ENCODE results near the gene SLC35B4.
"Not testable (repeated sequence)": the region's sequence is repeated elsewhere in the genome, so short reads cannot be mapped to it uniquely, and the experiment has no call there.

Gene SLC35B4

GRCh38 chr7:134332892-134333291, 16.2 kb upstream of the SLC35B4 start:
- DNase-seq (ENCODE audit: low spot score) (no peak), FAIRE-seq (no peak)

DNA sequence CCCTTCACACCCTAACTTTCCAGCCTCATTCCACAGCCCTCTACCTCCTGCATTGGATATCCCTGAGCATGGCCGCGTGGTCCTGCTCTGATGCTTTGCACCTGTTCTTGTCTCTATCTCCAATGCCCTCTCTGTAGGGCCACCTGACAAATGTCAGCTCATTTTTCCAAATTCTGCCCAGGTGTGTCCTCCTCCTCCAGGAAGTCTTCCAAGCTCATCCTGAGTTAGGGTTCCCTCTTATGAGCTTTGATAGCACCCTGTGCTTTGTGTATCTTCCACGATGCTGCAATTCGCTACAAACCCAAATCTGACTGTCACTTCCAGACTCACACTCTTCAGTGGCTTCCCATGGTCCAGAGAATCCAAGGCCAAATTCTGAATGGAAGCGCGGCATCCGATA, 14.7 kb upstream of the SLC35B4 start:
- FAIRE-seq, result no peak
- no peak for DNase-seq (ENCODE audit: low spot score)

DNA sequence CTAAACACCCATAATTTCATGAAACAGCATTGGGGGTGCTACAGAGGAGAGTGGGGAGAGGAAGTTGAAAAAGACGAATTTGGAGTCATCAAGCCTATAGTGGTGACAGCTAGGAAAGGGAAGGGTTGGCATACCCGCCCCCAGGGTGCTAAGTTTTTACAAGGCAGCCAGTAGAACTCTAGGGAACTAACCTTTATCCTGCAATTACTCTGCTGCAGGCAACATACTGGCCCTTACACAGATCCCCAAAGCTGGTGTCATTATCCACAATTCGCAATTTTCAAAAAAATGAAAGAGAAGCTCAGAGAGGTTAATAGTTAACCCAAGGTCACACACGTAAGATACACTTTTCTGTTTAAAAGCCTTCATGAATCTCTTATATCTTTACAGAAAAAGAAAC, 14.2 kb upstream of the SLC35B4 start:
- FAIRE-seq (no peak), DNase-seq (ENCODE audit: low spot score) (no peak)

DNA sequence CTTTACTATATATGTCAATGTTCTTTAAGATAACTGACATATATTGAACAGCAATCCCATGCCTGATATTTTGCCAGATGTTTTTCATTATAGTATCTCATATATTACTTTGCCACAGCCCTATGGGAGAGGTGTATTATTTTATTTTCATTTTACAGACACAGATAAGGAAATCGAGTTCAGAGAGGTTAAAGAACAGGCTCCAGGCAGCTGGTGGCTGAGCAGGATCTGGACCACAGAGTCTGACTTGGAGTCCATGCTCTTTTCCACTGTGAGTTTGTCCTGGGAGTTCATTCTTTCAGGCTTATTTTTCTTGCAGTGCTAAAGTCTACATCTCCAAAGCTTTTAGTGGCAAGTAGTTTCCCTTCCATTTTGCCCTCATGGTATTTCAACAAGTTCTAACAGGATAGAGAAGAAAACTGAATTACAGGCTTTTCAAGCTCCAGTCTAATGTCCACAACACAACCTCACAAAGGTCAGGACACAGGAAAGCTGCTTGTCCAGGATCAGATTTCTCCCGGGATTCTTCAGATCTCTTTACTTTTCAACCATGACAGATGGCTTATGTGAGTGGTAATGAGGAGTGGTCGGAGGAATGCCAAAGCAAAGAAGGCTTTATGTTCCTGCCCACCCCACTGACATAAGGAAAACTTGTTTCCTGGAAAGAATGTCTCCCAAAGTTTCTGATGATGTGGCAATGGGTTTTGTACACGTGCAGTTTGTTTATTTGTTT, 13.1 kb upstream of the SLC35B4 start:
- no peak for DNase-seq (ENCODE audit: low spot score)
- no peak for FAIRE-seq

- DNase-seq (ENCODE audit: low spot score) (no peak), FAIRE-seq (no peak)
Measured at GRCh38 chr7:134328900-134329299, 12.2 kb upstream of the SLC35B4 start.

DNA sequence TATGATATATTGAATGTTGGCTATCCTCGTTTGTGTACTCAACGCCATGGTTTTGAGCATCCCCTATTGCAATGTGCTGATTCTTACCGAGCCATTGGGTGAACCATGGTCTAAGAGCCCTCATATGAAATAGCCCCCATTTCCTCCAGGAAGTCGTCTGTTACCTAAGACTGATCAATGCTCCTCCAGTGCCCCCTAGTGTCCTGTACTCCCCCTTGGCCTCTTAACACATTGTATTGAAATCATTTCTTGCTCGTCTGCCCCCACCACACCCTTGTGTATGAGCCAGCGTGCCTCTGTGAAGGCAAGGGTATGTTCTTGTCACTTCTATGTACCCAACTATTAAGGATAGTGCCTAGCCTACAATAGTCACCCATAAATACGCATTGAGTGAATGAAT, 11.2 kb upstream of the SLC35B4 start:
- DNase-seq (ENCODE audit: low spot score) (peak; percentile 25), FAIRE-seq (no peak)

- FAIRE-seq, result no peak
- DNase-seq (ENCODE audit: low spot score), result no peak
Measured at GRCh38 chr7:134324107-134324506, 7.4 kb upstream of the SLC35B4 start.

- no peak for DNase-seq (ENCODE audit: low spot score)
- FAIRE-seq, result no peak
Measured at GRCh38 chr7:134320201-134320600, 3.5 kb upstream of the SLC35B4 start.

DNA sequence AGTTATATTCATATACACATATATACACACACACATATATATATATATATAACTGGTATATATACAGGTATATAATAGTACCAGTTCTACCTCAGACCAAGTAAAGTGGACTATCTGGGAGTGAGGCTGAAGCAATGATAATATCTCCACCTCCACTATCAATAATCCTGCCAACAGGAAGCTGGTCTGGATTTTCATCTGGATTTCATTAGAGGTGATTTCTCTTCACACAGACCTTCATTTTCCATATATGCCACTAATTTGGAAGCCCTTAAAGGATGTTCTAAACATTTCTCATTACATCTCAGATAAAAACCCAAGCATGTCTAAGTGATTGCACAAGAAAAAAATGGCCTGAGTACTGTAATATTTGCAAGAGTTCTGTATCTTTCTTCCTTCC, 1.7 kb upstream of the SLC35B4 start:
- FAIRE-seq, result no peak

GRCh38 chr7:134317434-134317833, 704 bp upstream of the SLC35B4 start:
- no peak for FAIRE-seq
- DNase-seq (ENCODE audit: low spot score), result no peak

More for the DNA sequence above, 1.7 kb upstream of the SLC35B4 start:
- no peak for DNase-seq (ENCODE audit: low spot score)

- no peak for DNase-seq (ENCODE audit: low spot score)
- FAIRE-seq, result no peak
Measured at GRCh38 chr7:134315679-134316538, 821 bp downstream of the SLC35B4 start.

DNA sequence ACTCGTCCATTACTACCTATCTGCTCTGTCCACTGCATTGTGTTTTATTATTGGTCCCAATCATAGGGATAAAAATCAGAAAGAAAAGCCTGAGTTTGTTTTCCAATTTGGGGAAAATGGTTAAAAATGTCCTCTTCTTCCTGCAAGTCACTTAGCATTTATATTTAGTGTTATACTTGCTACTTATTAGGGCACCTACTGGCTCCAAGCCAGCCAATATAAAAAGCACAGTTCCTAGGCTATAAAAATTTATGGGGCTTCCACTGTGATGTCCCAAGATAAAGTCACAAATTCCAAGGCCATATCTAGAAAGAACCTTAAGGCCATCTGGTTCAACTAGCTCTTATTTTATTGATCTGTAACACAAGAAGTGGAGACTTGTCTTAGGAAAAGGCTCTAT, 3.2 kb downstream of the SLC35B4 start:
- DNase-seq (ENCODE audit: low spot score), result no peak
- no peak for FAIRE-seq

DNA sequence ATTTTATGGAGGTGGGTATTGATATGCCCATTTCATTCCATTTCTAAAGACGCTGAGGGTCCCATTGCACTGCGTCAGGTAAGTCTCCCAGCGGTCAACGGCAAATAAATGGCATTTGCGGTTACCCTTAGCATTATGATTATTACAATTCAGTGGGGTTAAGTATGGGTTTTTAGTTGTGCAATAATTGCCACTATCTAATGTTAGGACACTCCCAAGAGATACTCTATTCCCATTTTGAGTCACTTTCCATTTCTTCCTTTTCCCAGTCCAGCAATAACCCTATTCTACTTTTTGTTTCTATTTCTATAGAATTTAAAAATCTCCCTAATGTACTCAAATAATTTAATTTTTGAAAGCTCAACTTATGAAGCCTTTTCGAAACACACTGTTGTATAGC, 4.0 kb downstream of the SLC35B4 start:
- FAIRE-seq, result no peak

GRCh38 chr7:134311807-134312206, 4.9 kb downstream of the SLC35B4 start:
- no peak for DNase-seq (ENCODE audit: low spot score)
- no peak for FAIRE-seq

More for the DNA sequence above, 4.0 kb downstream of the SLC35B4 start:
- DNase-seq (ENCODE audit: low spot score), result no peak

- DNase-seq (ENCODE audit: low spot score), result no peak
- FAIRE-seq, result no peak
Measured at GRCh38 chr7:134308548-134308947, 8.2 kb downstream of the SLC35B4 start.

GRCh38 chr7:134307320-134307719, 9.4 kb downstream of the SLC35B4 start:
- no peak for FAIRE-seq
- no peak for DNase-seq (ENCODE audit: low spot score)

- FAIRE-seq (no peak), DNase-seq (ENCODE audit: low spot score) (no peak)
Measured at GRCh38 chr7:134302120-134302519, 14.6 kb downstream of the SLC35B4 start.

GRCh38 chr7:134301592-134301991, 15.1 kb downstream of the SLC35B4 start:
- FAIRE-seq (no peak), DNase-seq (ENCODE audit: low spot score) (no peak)

DNA sequence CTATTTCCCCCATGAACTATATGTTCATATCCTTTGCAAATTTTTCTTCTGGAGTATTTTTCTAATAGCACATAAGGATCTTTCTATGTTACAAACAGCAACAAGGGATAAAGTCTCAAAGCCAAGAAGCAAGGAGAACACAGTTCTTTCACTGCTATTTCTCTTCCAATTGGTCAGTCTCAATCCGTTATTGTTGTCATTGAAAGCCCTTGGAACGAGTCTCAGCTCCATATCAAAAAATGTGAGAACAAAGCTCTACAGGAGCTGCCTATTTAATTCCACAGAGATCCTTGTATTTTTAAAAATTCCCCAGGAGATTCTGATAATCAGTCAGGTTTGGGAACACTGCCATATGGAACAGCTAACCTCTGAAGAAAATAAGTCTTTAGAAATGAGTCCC, 15.7 kb downstream of the SLC35B4 start:
- FAIRE-seq, result no peak
- no peak for DNase-seq (ENCODE audit: low spot score)

GRCh38 chr7:134298902-134299683, 17.6 kb downstream of the SLC35B4 start:
- FAIRE-seq (no peak), DNase-seq (ENCODE audit: low spot score) (no peak)

DNA sequence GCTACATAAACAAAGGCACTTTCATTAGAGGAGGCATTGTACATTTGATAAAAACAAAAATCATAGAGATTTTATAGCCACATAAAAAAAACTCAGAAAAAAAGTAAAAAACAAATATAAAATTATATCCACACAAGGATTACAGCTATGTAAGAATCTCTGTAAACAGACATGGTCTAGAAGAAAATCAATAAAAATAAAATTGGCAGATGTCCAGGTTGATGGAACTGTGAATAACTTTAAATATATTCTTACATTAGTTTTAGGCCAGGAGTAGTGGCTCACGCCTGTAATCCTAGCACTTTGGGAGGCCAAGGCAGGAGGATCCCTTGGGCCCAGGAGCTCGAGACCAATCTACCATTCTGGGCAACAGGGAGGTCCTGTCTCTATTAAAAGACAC, 19.2 kb downstream of the SLC35B4 start:
- no peak for FAIRE-seq
- DNase-seq (ENCODE audit: low spot score), result no peak

DNA sequence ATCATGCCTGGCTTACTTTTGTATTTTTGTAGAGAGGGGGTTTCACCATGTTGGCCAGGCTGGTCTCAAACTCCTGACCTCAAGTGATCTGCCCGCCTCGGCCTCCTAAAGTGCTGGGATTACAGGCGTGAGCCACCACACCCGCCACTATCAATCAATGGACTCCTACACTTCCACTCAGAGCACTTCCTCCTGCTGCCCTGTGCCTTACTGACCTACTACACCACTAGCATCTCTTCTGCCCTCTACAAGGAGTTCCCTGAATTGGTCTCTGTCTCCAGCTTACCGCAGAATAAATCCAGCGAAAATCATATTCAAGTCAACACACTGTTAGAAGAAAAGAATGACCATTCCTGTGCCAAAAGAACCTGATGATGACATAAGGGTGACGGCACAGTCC, 20.7 kb downstream of the SLC35B4 start:
- not testable (repeated sequence) for FAIRE-seq; DNase-seq (ENCODE audit: low spot score)
